NT2/D1 (cell line): ENCODE results near the gene NKX2-2.

Experiments used
- DNase-seq: peaks from one replicate; pipeline ENCODE4 v3.0.0-alpha.2; 2011; ENCODE audit warnings: low read depth, low spot score
- H3K27me3 ChIP-seq: 2 replicates; pipeline ENCODE4 v1.6.0; 2011; ENCODE audit warnings: mild to moderate bottlenecking; ENCODE audit not compliant: insufficient read length, insufficient read depth
- H3K36me3 ChIP-seq: 2 replicates; pipeline ENCODE4 v1.6.1; 2011; ENCODE audit warnings: mild to moderate bottlenecking, low read length, mixed read lengths; ENCODE audit not compliant: insufficient read depth, insufficient read length
- H3K4me1 ChIP-seq: 2 replicates; pipeline ENCODE4 v1.5.1; 2011; ENCODE audit not compliant: insufficient read depth, insufficient read length
- H3K4me3 ChIP-seq: 2 replicates; pipeline ENCODE4 v1.5.1; 2011; ENCODE audit warnings: low read depth; ENCODE audit not compliant: insufficient read length
- H3K9ac ChIP-seq: 2 replicates; pipeline ENCODE4 v1.6.0; 2011; ENCODE audit warnings: low read depth; ENCODE audit not compliant: insufficient read length
- H3K9me3 ChIP-seq: 2 replicates; pipeline ENCODE4 v1.5.1; 2011; ENCODE audit warnings: mild to moderate bottlenecking, low read length; ENCODE audit not compliant: insufficient read depth
- SUZ12 ChIP-seq: IDR thresholded peaks from 2 replicates; pipeline ENCODE4 v1.6.1; 2011; ENCODE audit not compliant: insufficient read length, insufficient read depth; ENCODE audit errors: extremely low read depth
- YY1 ChIP-seq: IDR thresholded peaks from 2 replicates; pipeline ENCODE4 v1.6.1; 2011; ENCODE audit not compliant: insufficient read length, insufficient read depth
- ZNF274 ChIP-seq: IDR thresholded peaks from 2 replicates; pipeline ENCODE4 v1.6.1; 2011; ENCODE audit warnings: mild to moderate bottlenecking, low read depth, low read length

The NKX2-2 gene

DNA sequence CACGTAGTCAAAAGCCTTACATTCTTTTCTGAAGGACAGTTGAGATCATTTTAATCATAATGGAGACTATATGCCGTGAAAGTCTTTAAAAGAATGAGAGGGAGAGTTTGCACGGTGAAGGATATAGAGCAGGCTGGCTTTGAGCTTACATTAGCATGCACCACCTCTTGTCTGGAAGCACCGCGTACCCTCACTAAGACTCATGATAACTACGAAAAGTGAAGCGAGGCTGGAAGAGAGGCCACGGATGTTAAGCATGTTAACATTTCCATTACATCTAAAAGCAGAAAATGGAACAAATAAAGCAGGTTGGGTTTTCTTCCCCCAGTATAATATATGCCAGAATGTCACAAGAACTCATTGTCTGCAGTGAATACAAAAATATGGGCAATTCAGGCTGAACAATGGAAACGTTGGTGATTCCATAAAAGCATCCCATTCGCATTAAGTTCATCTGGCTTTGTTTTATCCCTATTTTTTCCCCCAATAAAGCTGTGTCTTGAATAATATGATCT lies 40.6 kb upstream of the NKX2-2 start:
- no peaks in the 10 kb centered on the region for H3K36me3 ChIP-seq
- no peaks in the 10 kb centered on the region for H3K4me1 ChIP-seq
- H3K9me3 ChIP-seq: no peaks in the 10 kb centered on the region
- DNase-seq: no peak
- H3K4me3 ChIP-seq: no peak overlapping the region
- no peaks in the 10 kb centered on the region for H3K27me3 ChIP-seq
- TF ChIP-seq ZNF274 (no peak), SUZ12 (no peak), YY1 (no peak)
- no peak overlapping the region for H3K9ac ChIP-seq

DNA sequence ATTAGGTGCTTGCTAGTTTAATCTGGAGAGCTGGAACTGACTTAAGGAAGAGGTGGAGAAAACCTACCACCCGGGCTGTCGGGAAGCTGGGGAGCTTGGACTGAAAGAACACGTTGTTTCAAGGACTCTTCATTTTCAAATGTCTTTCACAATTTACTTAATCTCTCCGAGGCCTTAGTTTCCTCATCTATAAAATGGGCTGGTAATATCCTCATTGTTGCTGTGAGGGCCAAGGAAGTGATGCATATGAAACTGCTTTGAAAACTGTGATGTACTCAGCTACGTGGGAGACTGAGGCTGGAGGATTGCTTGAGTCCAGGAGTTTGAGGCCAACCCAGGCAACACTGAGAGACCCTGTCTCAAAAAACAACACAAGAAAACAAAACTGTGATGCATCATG lies 36.7 kb upstream of the NKX2-2 start:
- no peak overlapping the region for H3K9ac ChIP-seq
- no peak overlapping the region for H3K4me3 ChIP-seq
- H3K27me3 ChIP-seq: no peaks in the 10 kb centered on the region
- H3K9me3 ChIP-seq: no peaks in the 10 kb centered on the region
- TF ChIP-seq SUZ12 (no peak), YY1 (no peak), ZNF274 (no peak)
- H3K4me1 ChIP-seq: no peaks in the 10 kb centered on the region
- no peak for DNase-seq
- H3K36me3 ChIP-seq: no peaks in the 10 kb centered on the region

- TF ChIP-seq ZNF274 (no peak), SUZ12 (no peak), YY1 (no peak)
- H3K4me3 ChIP-seq: no peak overlapping the region
- H3K9me3 ChIP-seq: no peaks in the 10 kb centered on the region
- DNase-seq: no peak
- H3K9ac ChIP-seq: no peak overlapping the region
- no peaks in the 10 kb centered on the region for H3K27me3 ChIP-seq
- no peaks in the 10 kb centered on the region for H3K36me3 ChIP-seq
- H3K4me1 ChIP-seq: no peaks in the 10 kb centered on the region
Measured at GRCh38 chr20:21548390-21549035, 34.6 kb upstream of the NKX2-2 start.

DNA sequence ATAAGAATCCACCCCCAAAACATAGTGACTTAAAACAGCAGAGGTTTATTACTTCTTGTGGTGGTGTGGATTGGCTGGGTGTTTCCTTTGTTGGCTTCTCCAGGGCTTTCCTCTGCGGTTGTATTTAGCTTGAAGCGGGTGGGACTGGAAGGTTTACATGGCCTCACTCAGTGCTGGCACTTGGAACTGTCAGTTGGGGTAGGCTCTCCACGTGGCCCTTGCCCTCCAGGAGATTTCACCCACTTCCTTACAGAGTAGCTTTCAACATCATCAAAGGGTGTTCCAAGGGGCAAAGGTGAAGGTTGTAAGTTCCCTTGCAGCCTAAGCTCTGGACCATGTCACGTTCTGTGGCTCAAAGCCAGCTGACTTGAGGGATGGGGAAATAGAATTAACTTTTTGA lies 32.5 kb upstream of the NKX2-2 start:
- TF ChIP-seq YY1 (no peak), ZNF274 (no peak), SUZ12 (no peak)
- Histone ChIP-seq H3K27me3 (no peaks in the 10 kb centered on the region), H3K4me1 (no peaks in the 10 kb centered on the region), H3K9me3 (no peaks in the 10 kb centered on the region), H3K4me3 (no peak overlapping the region), H3K9ac (no peak overlapping the region), H3K36me3 (no peaks in the 10 kb centered on the region)
- DNase-seq: no peak

- no peak for TF ChIP-seq YY1
- TF ChIP-seq SUZ12: no peak
- no peak for TF ChIP-seq ZNF274
- H3K4me3 ChIP-seq: no peak overlapping the region
- no peak overlapping the region for H3K9ac ChIP-seq
- H3K4me1 ChIP-seq: no peaks in the 10 kb centered on the region
- no peak for DNase-seq
- H3K36me3 ChIP-seq: no peaks in the 10 kb centered on the region
- no peaks in the 10 kb centered on the region for H3K9me3 ChIP-seq
- no peaks in the 10 kb centered on the region for H3K27me3 ChIP-seq
Measured at GRCh38 chr20:21539512-21539911, 25.6 kb upstream of the NKX2-2 start.

DNA sequence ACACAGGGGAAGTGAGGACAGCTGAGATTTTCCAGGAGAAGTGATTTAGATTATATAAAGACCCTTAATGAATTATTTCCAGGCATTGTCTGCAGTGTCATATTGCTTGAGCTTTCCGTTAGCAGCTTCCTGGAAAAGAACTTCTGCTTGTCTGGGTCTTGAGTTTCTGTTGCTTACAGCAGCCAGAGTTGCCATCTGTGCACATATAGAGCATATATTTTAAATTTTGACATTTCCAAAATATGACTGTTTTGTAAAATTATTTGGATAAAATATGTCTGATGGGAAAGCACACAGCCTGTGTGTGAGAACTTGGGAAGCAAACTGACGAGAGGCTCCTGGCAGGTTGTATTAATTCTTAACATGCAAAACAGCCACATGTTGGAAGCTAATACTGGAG lies 21.0 kb upstream of the NKX2-2 start:
- Histone ChIP-seq H3K9ac (no peak overlapping the region), H3K36me3 (no peaks in the 10 kb centered on the region), H3K9me3 (no peaks in the 10 kb centered on the region), H3K27me3 (no peaks in the 10 kb centered on the region), H3K4me1 (no peaks in the 10 kb centered on the region), H3K4me3 (no peak overlapping the region)
- TF ChIP-seq YY1 (no peak), ZNF274 (no peak), SUZ12 (no peak)
- no peak for DNase-seq

DNA sequence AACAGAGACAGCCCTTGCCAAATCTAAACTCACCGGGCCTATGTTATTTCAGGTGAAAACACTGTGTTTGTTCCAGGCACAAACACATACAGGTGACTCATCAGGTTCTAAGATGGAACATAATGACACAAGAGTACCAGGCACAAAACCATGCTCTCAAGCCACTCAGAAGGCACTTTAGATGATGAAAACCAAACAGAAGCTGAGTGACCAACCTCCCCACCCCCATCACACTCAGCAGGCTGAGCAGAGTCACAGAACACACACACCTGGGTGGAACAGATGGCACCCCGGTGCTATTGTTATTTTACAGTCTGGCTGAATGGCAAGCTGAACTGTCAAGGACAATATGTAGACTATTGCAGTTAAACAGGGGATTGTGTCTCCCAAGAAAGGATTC lies 20.6 kb upstream of the NKX2-2 start:
- Histone ChIP-seq H3K36me3 (no peaks in the 10 kb centered on the region), H3K9me3 (no peaks in the 10 kb centered on the region), H3K27me3 (no peaks in the 10 kb centered on the region), H3K4me1 (no peaks in the 10 kb centered on the region), H3K4me3 (no peak overlapping the region), H3K9ac (no peak overlapping the region)
- DNase-seq: no peak
- TF ChIP-seq YY1: no peak
- no peak for TF ChIP-seq ZNF274
- TF ChIP-seq SUZ12: no peak

DNA sequence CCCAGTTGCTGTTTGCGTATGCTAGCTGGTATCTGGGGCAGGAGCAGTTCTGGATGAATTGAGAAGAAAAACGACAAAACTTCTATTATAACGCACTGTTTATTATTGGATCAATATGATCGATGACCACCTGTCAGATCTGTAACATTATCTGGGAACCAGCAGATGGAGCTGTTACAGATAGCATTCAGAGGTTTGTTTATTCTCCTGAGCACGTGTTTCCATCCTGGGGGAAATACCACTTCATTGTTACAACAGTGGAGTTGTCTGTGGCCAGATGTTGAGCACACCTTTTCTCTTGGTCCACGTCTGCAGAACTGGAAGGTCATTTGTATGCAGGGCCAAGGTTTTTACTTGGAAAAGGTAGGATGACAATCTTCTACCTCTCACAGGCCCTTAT lies 16.0 kb upstream of the NKX2-2 start:
- TF ChIP-seq YY1 (no peak), ZNF274 (no peak), SUZ12 (no peak)
- Histone ChIP-seq H3K27me3 (peaks cover 34% of the 10 kb centered on the region), H3K4me3 (no peak overlapping the region), H3K9me3 (no peaks in the 10 kb centered on the region), H3K4me1 (no peaks in the 10 kb centered on the region), H3K36me3 (no peaks in the 10 kb centered on the region), H3K9ac (no peak overlapping the region)
- DNase-seq: no peak
